Globus pallidus (tissue), 1 donor: Measurements from ENCODE around the gene RHOH.
"Not testable (repeated sequence)": the region's sequence is repeated elsewhere in the genome, so short reads cannot be mapped to it uniquely, and the experiment has no call there.

Experiments
- DNase-seq: peaks from one replicate; pipeline ENCODE4 v3.0.0-alpha.2; 2015; ENCODE audit warnings: low spot score

Gene RHOH

GRCh38 chr4:40262077-40262528, 65.3 kb downstream of the RHOH start:
- no peak for DNase-seq

- DNase-seq: no peak
These were observed 66.0 kb downstream of the RHOH start for GRCh38 chr4:40262861-40263260.

DNA sequence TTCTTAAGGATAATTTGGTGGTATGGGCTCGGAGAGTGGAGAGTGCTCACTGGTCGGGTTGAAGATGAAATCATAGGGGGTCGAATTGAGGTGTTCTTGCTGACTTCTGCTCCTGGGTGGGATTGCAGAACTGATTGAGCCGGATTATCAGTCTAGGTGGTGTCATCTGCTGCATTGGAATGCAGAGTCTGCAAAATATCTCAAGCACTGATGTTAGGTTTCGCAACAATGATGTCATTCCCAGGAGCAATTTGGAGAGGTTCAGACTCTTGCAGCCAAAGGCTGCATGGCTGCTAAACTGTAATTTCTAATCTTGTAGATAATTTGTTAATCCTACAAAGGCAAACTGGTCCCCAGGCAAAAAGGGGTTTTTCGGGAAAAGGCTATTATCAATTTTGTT, 67.7 kb downstream of the RHOH start:
- DNase-seq: no peak

GRCh38 chr4:40264995-40265909, 68.4 kb downstream of the RHOH start:
- DNase-seq: no peak

DNA sequence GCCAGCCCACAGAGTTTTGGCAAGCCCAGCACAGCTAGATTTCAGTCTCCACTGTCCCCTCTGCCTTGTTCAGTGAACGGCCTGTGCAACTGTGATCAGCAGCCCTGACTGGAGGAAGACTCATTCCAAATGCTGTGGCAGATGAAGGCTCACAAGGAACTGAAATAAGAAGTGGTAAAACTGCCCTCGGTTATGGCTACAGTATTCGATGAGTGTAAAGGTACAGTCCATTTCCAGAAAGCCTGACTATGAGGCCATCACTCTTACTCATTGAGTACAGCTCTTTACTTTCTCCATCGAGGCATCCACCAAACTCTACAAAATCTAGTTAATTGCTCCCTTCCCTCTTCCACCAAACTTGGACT, 69.1 kb downstream of the RHOH start:
- no peak for DNase-seq

GRCh38 chr4:40269133-40269532, 72.3 kb downstream of the RHOH start:
- DNase-seq: no peak

DNA sequence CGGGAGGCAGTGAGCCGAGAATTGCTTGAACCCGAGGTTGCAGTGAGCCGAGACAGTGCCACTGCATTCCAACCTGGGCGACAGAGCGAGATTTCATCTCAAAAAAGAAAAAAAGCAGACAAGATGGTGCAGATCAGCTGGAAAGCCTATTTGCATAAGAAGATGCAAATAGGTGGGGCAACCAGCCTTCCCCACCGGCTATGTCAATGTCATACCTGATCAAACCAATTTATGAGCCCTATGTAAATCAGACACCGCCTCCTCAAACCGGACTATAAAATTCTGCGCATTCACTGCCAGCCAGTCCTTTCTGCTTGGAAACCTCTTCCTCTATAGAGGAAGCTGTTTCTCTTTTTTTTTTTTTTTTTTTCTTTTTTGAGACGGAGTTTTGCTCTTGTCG, 73.8 kb downstream of the RHOH start:
- DNase-seq: no peak

DNA sequence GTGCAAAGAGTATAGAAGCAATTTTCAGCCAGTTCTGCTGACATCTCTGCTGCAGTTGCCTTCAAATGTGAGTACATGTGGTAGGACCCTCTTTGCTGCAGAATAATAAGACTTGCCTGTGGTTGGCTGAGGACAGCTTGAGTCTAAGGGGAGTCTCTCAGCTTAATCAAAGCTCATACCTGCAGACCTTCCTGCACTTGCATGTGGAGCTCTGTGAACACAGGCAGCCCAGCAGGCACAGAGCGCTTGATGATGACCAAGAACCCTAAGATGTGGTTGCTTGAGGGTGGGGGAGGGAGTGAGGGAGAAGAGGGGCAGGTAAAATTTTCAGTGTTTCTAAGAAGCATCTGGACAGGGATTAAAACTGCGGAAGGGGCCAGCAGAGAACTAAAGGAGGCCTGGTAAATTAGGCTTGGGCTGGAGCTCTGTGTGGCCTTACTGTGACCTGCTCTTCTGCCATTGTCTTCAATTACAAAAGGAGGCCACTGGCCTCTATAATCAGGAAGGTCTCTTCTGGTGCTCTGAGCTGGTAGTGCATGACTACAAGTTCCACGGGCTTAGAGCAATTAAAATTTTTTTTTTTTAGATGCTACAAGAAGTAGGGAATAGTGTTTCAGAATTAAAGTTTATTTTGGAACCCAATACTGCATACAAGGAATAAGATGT, 78.4 kb downstream of the RHOH start:
- no peak for DNase-seq

DNA sequence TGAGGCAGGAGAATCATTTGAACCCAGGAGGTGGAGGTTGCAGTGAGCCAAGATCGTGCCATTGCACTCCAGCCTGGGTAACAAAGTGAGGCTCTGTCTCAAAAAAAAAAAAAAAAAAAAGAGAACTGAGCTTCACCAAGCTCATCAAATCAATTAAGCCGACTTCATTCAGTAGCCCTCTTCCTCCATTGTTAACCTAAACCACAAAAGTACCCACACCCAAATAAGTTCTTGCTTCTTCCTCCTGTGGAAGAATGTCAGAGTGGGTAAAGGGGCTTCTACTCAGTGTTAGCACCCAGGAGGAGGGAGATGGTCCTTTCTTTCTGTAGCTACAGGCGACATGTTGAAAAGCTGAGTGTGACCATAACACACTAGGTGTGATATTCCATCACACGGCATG, 79.7 kb downstream of the RHOH start:
- no peak for DNase-seq

DNA sequence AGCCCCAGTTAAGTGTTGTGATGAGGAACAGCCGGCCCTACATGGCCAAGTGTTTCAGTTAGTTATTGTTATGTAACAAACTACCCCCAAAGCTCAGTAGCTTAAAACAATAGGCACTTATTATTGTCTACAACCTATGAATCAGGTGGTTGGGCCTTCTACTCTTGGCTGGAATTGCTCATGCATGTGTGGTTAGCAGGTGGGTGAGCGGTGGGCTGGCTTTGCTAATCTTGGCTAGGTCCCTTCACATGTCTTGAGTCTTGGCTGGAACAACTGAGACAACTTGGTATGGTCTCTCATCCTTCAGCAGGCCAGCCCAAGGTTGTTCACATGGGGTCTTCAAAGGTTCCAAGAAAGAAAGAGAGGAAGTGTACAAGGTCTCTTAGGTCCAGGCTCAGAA, 83.8 kb downstream of the RHOH start:
- DNase-seq: no peak

DNA sequence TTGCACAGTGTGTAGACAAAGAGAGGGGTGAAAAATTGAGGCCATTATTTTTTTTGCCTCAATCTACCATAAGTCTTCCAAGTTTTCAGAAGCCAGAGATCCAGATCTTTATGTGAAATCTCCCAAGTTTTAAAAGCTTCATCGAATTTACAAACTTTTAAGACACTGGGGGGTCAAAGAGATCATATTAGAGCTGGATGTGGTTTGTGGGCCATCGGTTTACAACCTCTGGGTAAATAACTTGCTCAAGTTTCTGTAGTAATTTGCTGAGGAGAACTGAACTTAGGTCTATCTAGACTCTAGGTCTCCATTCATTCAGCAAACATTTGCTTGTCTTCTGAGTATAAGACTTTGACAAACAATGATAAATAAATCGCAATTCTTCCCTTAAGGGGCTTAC, 84.3 kb downstream of the RHOH start:
- DNase-seq: no peak

GRCh38 chr4:40281913-40282312, 85.1 kb downstream of the RHOH start:
- DNase-seq: no peak

GRCh38 chr4:40282857-40283256, 86.0 kb downstream of the RHOH start:
- not testable (repeated sequence) for DNase-seq

GRCh38 chr4:40283413-40283812, 86.6 kb downstream of the RHOH start:
- no peak for DNase-seq

DNA sequence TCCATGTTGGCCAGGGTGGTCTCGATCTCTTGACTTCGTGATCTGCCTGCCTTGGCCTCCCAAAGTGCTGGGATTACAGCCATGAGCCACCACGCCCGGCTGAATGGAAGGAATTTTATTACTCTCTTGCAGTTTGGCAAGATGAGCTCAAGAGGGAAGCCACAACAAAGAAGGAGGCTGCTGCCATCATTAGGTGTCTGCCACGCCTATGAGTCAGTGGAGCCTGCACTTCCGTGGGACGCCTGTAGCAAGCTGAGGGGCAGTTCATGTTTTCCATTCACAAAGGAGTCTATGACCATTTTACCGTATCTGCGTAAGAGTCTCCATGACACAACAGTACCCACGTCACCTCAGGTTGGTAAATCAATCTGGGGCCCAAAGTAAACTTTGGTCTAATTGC, 87.1 kb downstream of the RHOH start:
- DNase-seq: no peak

GRCh38 chr4:40285692-40286091, 88.9 kb downstream of the RHOH start:
- no peak for DNase-seq

DNA sequence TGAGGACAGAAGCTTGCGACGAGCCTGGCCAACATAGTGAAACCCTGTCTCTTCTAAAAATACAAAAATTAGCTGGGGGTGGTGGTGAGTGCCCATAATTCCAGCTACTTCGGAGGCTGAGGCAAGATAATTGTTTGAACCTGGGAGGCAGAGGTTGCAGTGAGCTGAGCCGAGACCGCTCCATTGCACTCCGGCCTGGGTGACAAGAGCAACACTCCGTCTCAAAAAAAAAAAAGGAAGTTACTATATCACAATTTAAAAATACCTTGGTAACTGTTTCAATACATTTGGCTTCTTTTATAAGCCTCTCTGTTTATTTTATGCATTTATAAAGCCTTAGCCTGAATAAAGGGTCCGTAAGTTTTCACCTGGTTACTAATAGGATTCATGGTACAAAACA, 91.7 kb downstream of the RHOH start:
- no peak for DNase-seq

DNA sequence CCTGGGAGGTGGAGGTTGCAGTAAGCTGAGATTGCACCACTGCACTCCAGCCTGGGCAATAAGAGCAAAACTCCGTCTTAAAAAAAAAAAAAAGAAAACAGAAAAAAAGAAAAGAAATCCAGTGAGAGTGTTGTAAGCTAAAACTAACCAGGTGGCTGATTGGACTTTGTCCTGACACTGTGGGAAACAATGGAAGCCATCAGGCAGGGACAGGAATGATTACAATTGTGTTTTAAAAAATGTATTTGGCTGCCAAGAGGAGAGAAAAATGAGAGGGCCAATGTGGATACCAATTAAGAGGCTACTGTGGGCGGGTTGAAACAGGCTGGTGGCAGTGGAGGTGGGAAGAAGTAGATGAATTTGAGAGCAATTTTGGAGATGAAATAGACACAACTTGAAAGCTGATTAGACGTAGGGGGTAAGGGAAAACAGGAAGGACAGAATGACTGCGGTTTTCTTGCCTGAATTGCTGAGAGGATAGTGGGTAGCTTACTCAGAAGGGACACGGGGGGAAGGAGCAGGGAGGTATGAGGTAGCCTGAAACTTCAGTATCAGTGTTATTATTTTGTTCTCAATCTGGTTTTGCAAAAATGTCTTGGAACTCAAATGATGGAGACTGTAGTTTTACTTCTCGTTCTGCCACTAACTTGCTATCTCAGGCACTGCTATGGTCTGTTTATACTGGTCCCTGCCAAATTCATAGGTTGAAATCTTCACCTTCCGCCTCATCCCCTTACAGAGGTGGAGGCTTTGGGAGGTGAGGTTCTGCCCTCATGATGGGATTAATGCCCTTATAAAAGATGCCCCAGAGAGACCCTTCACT, 92.7 kb downstream of the RHOH start:
- DNase-seq: no peak

- DNase-seq: not testable (repeated sequence)
These were observed 93.9 kb downstream of the RHOH start for GRCh38 chr4:40290611-40291186.

GRCh38 chr4:40292313-40292759, 95.5 kb downstream of the RHOH start:
- DNase-seq: no peak

DNA sequence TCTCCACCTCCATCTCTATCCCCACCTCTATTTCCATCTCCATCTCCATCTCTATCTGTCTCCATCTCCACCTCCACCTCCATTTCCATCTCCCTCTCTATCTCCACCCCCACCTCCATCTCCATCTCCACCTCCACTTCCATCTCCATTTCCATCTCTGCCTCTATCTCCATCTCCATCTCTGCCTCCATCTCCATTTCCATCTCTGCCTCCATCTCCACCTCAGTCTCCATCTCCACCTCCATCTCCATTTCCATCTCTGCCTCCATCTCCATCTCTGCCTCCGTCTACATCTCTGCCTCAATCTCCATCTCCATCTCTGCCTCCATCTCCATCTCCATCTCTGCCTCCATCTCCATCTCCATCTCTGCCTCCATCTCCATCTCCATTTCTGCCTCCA, 97.5 kb downstream of the RHOH start:
- DNase-seq: no peak

DNA sequence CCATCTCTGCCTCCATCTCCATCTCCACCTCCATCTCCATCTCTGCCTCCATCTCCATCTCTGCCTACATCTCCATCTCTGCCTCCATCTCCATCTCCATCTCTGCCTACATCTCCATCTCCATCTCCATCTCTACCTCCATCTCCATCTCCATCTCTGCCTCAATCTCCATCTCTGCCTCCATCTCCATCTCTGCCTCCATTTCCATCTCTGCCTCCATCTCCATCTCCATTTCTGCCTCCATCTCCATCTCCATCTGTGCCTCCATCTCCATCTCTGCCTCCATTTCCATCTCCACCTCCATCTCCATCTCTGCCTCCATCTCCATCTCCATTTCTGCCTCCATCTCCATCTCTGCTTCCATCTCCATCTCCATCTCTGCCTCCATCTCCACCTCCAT, 98.2 kb downstream of the RHOH start:
- not testable (repeated sequence) for DNase-seq
